ENCODE data around the gene MMRN1.
"Not testable (repeated sequence)": the region's sequence is repeated elsewhere in the genome, so short reads cannot be mapped to it uniquely, and the experiment has no call there.

The MMRN1 gene, protein sequence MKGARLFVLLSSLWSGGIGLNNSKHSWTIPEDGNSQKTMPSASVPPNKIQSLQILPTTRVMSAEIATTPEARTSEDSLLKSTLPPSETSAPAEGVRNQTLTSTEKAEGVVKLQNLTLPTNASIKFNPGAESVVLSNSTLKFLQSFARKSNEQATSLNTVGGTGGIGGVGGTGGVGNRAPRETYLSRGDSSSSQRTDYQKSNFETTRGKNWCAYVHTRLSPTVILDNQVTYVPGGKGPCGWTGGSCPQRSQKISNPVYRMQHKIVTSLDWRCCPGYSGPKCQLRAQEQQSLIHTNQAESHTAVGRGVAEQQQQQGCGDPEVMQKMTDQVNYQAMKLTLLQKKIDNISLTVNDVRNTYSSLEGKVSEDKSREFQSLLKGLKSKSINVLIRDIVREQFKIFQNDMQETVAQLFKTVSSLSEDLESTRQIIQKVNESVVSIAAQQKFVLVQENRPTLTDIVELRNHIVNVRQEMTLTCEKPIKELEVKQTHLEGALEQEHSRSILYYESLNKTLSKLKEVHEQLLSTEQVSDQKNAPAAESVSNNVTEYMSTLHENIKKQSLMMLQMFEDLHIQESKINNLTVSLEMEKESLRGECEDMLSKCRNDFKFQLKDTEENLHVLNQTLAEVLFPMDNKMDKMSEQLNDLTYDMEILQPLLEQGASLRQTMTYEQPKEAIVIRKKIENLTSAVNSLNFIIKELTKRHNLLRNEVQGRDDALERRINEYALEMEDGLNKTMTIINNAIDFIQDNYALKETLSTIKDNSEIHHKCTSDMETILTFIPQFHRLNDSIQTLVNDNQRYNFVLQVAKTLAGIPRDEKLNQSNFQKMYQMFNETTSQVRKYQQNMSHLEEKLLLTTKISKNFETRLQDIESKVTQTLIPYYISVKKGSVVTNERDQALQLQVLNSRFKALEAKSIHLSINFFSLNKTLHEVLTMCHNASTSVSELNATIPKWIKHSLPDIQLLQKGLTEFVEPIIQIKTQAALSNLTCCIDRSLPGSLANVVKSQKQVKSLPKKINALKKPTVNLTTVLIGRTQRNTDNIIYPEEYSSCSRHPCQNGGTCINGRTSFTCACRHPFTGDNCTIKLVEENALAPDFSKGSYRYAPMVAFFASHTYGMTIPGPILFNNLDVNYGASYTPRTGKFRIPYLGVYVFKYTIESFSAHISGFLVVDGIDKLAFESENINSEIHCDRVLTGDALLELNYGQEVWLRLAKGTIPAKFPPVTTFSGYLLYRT

DNA sequence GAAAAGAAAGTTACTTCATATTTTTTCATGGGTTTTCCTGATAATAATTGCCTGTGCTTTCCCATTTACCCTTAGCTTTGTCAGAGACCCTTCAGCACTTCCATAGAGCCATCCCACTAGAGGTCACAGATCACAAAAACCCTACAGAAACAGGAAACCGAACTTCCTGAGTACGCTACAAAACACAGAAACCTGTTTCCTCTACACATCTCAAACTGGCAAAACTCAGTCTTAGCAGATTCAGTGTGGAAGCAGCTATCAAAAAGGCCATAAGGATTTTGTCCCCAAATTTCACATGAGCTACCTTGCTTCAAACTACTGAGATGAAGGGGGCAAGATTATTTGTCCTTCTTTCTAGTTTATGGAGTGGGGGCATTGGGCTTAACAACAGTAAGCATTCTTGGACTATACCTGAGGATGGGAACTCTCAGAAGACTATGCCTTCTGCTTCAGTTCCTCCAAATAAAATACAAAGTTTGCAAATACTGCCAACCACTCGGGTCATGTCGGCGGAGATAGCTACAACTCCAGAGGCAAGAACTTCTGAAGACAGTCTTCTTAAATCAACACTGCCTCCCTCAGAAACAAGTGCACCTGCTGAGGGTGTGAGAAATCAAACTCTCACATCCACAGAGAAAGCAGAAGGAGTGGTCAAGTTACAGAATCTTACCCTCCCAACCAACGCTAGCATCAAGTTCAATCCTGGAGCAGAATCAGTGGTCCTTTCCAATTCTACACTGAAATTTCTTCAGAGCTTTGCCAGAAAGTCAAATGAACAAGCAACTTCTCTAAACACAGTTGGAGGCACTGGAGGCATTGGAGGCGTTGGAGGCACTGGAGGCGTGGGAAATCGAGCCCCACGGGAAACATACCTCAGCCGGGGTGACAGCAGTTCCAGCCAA, at the start of gene MMRN1:
MMRN1 (plus strand) TSS at position 206 of the 902 bp plus-strand sequence; CDS start at position 324, 118 bp downstream.
- no peak for DNase-seq

DNA sequence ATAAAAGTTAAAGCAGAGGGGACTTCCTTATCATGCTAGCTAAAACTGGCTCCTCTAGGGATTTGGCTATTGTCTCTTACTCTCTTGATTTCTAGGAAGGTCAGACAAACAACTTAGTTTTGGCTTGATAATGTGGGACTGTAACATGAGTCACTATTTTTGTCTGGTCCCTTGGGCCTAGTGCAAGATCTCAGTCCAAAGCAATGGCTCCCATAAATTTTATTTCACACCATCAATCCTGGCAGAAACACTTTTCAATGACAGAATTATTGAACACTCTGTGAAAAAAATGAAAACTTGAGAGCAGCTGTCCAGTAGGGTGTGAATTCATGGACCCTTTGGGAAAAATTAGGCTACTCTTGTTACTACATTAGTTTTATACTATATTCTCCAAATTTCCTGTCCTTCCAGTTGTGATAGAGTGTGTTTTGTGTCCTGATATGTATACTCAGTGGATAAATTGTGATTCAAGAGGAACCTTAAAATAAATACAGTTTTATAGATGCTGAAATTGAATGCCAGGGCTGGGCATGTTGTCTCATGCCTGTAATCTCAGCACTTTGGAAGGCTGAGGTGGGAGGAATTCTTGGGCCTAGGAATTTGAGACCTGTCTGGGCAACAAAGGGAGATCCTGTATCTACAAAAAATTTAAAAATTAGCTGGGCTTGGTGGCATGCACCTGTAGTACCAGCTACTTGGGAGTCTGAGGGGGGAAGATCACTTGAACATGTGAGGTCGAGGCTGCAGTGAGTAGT, 46.9 kb upstream of the MMRN1 start:
- DNase-seq: no peak

DNA sequence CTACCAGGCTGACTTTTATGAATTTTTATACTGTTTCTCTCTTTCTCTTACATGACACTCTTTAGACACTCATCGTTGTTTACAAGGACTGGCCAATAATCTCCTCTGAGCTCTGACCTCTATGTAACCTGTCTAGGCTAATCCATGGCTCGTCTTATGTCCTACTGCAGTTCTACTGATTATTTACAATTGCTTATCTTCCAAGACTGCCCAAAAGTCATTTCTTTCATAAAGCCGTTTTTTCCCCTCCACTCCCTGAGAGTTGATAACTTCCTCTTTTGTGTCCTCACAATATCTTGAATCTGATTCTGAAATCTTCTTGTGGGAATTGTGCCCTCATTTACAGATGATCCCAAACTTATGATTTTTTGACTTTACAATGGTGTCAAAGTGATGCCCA, 39.4 kb upstream of the MMRN1 start:
- DNase-seq: no peak

DNA sequence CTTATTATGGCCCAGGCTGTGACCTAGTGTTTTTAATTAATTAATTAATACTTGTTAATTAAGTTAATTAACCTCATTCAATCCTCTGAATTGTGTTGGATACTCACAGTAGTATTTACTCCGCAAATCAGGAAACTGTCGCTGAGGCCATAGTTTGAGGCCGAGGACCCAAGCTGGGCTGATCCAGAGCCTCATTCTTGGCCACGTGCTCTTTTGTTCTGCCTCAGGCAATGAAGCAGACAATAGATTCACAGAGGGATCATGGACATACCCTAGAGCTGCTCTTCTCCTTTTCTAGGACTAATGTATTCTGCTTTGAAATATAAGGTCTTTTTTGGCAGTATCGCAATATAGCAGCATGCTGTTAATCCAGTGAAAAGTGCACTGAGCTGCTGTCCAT, 33.7 kb upstream of the MMRN1 start:
- DNase-seq: no peak

DNA sequence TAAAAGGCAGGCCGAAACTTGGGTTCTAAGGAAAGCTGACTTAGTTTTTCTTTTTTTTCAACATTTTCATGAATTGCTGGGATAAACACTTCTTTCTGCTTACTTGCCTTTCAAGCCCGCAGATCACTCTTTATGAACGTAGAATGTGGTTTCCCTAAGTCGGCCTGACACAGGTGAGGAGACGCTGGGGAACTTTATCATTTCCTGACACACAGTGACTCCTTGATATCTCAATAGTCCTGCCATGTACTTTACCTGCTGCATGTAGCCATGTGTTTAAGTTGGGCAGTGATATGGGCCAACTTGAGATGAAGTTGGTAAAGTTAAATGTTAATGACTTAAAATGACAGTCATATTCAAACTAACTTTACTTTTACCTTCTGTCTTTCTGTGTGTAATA, 31.1 kb upstream of the MMRN1 start:
- no peak for DNase-seq

DNA sequence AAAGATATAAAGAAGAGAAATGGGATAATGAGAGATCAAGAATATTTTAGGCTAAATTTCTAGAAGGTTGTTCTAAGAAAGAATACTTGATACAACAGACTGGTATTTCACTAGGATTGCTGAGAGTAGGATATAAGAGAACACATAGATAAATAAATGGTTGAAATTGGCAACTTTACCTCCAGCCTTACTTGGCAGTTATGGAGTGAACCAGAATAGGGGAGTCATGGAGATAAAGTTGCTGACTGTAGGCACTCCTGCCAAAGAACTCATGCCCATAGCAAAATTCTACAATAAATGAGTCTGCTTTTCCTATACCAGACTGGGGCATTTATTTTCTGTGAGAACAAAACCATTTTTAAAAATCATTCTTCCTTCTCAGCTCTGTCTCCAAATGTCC, 26.4 kb upstream of the MMRN1 start:
- DNase-seq: no peak

DNA sequence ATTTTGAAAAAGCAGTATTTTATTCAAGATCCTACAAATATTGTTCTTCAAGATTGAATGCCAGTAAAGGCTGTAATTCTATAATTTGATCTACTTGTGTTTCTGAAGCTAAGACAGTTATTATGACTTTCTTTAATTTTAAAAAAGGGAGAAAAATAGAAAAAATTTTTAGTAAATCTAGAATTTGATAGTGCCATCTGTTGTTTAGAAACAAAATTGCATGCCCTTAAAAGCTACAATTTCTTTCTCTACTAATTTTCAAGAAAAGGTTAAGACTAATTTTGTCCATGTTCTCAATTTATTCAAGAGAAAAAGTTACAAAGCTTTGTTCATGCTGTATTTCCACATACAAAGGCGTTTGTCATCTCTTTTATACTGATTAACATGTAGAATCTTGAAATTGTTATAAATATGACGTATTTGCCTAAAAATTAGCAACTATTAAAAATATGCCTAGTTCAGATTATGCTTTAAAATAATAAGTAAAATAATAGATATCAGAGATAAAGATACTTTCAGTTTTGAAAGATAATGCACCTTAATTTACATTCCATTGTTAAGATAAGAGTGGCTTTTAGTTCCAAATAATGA, 25.6 kb upstream of the MMRN1 start:
- no peak for DNase-seq

DNA sequence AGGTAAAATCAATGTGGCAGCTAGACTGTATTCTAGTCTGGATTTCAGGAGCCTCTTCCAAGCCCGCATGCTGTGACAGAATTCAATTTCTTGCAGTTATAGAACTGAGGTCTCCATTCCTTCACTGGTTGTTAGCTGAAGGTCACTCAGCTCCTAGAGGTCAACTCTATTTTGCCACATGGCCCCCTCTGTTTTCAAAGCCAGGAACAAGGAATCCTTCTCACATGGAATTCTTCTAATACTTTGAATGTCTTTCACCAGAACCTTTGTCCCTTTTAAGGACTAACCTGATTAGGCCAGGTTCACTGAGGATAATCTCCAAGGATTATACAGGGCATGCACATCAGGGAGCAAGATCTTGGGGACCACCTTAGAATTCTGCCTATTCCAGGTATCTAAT, 23.4 kb upstream of the MMRN1 start:
- DNase-seq: no peak

DNA sequence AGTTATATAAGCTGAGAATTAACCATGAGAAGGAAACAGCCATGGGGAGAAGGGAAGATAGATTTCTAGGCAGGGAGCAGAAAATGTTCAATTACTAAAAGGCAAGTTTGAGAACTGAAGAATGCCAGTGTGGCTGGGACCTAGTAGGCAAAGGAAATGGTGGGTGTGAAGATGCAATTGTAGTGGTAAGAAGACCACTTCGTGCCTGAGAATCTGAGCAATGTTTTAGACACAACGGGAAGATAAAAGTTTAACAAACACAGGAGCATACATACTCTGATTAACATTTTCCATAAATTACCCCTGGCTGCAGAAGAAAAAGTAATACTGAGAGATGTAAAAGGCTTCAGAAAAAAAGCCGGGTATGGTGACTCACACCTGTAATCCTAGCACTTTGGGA, 18.1 kb upstream of the MMRN1 start:
- no peak for DNase-seq

DNA sequence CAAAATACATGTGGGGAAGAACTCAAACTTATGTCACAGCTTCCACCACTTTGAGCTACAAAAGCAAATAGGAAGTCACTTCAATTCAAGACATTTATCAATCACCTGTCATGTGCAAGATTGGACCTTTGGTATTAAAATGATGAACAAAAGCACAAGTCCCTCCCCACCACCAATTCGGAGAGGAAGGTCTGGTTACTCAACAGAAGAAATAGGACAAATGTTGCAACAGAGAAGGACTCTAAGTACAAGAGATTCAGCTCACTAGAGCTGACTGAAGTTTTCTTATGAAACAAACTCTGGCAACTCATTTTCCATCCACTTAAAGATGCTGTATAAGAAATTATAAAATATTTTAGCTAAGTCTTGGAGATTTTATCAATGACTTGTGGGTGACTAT, 16.0 kb upstream of the MMRN1 start:
- no peak for DNase-seq

DNA sequence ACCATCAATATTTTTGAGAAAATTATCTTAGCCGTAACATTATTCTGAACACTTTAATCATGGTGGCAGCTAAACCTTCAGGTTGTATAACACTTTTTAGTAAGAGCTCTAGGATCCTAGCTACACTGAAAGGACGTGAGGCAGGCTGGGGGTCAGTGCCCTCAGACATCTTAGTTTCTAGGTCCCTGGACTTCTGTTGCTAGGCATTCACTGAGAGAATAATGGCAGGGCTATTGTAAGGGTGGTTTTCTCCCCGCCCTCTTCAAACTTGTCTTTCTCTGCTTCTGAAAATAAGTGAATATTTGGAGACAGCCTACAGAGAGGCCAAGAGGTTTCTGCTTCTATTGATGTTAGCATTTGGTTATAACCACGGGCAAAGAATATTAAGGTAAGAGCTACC, 15.4 kb upstream of the MMRN1 start:
- no peak for DNase-seq

DNA sequence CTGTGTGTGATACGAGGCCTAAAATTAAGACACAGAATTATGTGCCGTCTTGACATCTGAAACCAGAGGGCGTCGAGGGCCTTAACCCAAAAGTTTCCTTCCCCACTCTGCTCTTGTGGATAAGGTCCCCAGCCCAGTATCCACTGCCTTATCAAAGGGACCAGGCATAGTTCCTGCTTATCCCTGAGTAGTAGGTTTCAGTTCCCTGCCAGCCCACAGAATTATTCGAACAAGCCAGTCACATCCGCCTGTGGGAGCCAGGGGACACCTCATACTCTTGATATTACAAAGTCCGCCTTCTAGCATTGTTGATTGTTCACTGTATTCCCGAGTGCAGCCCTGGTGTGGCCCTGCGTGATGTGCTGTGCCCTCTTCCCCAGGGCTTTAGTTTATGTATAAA, 5.4 kb upstream of the MMRN1 start:
- DNase-seq: no peak

DNA sequence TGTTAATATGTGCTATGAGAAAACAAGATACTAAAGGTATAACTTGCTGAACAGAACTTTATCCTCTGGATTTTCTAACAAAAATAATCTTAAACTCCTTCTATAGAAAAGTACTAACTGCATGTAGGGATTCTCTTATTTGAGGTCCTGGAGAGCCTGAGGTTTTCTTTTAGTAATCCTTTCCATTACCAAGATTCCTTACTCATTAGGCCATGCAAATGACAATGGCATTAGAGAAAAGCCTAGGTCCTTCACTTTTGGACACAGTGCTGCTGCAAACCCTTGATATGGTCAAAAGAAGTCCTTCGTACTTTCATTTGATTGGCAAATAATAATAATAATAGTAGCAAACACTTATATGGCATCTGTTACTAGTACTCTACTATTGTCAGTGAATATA, 3.2 kb downstream of the MMRN1 start:
- DNase-seq: no peak

DNA sequence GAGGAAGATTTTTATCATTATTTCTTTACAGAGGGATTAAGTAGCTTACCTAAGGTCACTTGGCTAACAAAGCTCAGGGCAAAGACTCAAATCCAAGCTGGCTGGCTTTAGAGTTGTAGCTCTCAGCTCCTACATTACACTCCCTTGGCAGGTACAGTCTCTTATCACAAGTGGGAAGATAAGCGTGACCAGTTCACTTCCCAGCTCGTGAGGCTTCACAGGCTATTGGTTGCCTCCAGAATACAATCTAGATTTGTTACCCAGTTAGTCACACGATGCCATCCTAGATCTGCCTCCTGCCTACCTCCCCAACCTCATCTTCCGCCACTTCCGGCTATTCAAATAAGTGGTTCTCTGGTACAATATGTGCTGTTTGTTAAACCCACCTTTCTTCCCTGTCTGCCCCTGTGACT, 3.7 kb downstream of the MMRN1 start:
- no peak for DNase-seq

DNA sequence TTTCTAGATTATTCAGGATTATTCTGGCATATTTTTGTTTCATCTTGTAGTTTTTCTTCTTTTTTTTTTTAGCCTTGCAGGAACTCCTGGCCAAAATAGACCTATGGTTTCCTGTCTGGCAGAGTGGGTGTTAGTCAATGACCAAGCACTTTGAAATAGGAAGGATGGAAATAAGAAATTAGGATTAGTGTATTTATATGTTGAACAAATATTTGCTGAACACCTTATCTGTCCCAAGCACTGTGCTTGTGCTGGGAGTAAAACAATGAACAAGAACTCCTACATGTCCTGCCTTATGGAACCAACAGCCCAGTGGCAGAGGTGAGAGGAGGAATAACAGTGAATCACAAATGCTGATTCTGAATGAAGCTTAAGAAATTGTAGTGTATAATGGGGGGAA, 4.5 kb downstream of the MMRN1 start:
- DNase-seq: no peak

DNA sequence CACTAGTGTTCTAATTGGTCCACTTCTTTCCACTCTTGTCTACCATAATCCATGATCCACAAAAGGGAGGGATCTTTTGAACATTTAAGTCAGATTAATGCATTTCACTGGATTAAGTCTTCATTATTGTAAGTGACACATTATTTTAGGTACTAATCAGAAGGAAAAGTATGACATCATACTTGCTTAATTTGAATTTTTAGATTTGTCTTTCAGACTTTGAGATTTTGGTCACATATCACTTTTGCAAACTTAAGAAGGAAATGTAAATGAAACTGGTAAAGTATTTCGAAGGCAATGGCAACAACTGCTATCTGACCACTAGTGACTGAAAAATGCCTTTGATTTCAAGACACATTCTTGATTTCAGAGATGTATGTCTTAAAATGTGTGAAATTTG, 5.2 kb downstream of the MMRN1 start:
- no peak for DNase-seq

DNA sequence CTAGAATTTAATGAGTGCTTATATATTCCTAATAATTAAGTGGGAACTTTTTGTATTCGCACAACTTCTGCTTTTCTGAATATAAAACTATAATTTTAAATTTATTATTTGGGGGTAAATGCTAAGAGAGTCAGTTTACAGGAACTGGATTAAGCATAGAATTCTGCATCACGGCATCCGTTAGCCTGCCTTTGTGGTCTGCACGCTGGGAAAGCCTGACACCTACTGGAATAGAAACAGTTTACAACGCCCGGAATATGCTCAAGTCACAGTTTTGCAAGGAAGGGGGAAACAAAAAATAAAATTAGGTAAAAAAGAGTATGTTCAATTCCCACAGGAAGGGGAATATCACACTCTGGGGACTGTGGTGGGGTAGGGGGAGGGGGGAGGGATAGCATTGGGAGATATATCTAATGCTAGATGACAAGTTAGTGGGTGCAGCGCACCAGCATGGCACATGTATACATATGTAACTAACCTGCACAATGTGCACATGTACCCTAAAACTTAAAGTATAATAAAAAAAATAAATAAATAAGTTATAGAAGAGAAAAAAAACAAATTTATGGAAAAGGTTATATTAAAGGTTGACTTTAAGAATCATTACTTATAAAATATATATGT, 7.3 kb downstream of the MMRN1 start:
- DNase-seq: not testable (repeated sequence)

DNA sequence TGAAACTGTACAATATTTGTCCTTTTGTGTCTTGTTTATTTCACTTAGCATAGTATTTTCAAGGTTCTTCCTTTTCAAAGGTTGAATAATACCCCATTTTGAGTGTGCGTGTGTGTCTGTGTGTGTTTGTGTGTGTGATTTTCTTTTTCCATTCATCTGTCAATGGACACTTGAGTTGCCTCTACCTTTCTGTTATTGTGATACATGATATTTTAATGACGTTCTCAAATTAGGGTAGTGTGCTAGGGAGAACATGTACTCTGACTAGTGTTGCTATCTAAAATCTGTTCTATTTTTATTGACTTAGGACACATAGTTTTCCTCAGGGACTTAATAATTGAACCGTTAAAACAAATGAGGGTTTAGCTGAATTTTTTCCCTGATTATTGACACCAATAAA, 9.9 kb downstream of the MMRN1 start:
- DNase-seq: no peak

DNA sequence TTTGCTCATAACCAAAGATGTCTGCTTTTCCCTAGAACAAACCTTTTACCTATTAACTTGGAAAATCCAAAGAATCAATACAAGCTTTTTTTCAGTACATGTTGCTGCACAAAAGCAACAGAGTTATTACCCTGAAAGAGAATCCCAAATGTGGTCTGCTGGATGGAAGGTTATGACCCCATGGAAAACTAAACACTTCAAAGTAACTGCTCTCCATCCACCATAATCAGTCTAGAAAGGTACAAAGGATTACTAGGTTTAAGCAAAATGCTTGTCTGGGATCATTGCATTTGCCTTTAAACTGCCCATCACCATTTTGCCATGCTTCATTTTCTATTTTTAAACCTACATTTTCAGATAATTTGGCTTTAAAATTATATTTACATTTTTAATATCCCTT, 11.7 kb downstream of the MMRN1 start:
- DNase-seq: no peak

DNA sequence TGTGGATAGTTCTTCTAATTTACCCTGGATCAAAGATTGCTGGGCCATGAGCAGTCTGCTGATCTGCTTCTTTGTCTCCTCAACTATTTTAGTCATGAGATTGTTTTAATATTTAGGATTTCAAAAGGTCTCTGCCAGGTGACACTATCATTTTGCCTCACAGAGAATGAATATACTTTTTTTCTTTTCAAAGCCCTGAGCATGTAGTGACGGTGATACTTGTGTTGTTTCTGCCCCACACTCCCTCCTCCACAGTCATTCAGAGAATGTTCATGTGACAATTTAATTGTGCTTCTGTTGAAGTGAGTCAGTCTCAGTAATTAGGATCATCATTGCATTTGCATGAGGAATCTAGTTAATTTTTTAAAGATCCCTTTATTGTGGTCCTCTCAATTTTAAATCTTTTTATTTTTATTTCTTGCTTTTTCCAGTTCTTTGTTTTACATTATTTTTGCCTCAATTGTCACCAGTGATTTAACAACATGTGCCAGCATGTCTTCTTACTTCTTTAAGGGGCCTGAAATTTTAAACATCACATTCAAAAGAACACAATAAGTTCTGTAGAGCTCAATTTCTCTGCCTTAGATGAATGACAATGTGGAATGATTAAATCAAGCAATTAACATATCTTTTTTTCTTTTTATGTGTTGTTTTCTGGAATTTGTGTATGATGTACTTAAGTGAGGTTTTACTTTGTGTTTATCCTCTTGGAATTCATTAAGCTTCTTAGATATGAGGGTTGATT, 12.3 kb downstream of the MMRN1 start:
- no peak for DNase-seq
